ENCODE results near the gene TUBB4A.

Gene TUBB4A

DNA sequence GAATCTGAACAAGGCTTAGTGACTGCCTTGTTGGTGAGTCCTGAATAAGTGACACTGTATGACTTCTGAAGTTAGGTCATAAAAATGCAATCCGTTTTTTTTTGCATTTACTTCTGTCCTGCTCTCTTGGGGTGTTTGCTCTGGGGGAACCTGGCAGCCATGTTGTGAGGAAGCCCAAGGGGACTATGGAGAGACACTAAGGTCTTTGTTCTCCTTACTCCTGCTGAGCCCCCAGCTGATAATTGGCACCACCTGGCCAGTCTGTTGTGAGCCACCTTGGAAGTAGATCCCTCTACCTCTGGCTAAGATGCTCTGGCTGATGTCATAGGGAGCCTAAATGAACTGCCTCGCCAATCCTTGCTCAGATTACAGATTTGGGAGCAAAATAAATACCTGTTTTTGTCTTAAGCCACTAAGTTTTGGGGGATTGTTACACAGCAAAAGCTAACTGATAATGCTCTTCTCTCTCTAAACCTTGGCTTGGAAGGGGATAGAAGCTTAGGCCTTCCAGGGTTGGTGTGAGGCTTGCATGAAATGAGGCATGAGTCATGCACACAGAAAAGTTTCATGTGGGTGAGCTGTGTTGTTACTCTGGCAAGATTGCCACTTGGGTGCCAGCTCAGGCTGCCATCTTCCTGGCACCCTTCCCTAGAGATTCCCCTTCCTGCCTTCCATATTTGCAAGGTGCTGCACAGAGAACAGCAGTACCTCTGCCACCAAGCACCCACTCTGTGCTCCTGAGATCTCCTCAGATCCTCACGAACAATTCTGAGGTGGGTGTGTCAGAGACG is 10.1 kb downstream of the TUBB4A start:
- H3K27me3 ChIP-seq (ENCODE audit: insufficient read depth, low read length): 0 out of 2 replicates have a peak, but pooled peaks cover 3% of the 10 kb centered on the region
- H3K79me2 ChIP-seq (ENCODE audit: control insufficient read depth, insufficient read depth, low read length, unreplicated experiment): no peaks in the 10 kb centered on the region
- H2AFZ ChIP-seq (ENCODE audit: low read length, unreplicated experiment): no peak overlapping the region
- H3K27ac ChIP-seq (ENCODE audit: low read depth, low read length): no peak overlapping the region
- no peaks in the 10 kb centered on the region for H3K36me3 ChIP-seq (ENCODE audit: insufficient read depth, low read length)
- no peaks in the 10 kb centered on the region for H3K4me1 ChIP-seq (ENCODE audit: control insufficient read depth, insufficient read depth, low read length, unreplicated experiment)
- no peak overlapping the region for H3K4me3 ChIP-seq (ENCODE audit: low read depth, low read length)

DNA sequence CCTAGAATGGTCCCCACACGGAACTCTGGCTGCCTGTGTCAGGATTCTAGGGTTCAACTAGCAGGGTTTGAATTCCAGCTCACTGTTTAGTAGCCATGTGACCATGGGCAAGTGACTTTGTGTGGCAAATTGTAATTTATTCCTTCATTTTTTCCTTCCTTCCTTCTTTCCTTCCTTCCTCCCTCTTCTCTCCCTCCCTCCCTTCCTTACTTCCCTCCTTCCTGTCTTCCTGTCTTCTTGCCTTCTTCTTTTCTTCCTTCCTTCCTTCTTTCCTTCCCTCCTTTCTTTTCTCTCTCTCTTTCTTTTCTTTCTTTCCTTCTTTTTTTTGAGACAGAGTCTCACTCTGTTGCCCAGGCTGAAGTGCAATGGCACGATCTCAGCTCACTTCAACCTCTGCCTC is 12.0 kb downstream of the TUBB4A start:
- Histone ChIP-seq H3K4me3 (ENCODE audit: low read depth, low read length) (no peak overlapping the region), H3K36me3 (ENCODE audit: insufficient read depth, low read length) (no peaks in the 10 kb centered on the region), H3K27me3 (ENCODE audit: insufficient read depth, low read length) (0 out of 2 replicates have a peak, but pooled peaks cover 3% of the 10 kb centered on the region), H3K27ac (ENCODE audit: low read depth, low read length) (no peak overlapping the region), H3K4me1 (ENCODE audit: control insufficient read depth, insufficient read depth, low read length, unreplicated experiment) (no peaks in the 10 kb centered on the region), H3K79me2 (ENCODE audit: control insufficient read depth, insufficient read depth, low read length, unreplicated experiment) (no peaks in the 10 kb centered on the region), H2AFZ (ENCODE audit: low read length, unreplicated experiment) (no peak overlapping the region)

DNA sequence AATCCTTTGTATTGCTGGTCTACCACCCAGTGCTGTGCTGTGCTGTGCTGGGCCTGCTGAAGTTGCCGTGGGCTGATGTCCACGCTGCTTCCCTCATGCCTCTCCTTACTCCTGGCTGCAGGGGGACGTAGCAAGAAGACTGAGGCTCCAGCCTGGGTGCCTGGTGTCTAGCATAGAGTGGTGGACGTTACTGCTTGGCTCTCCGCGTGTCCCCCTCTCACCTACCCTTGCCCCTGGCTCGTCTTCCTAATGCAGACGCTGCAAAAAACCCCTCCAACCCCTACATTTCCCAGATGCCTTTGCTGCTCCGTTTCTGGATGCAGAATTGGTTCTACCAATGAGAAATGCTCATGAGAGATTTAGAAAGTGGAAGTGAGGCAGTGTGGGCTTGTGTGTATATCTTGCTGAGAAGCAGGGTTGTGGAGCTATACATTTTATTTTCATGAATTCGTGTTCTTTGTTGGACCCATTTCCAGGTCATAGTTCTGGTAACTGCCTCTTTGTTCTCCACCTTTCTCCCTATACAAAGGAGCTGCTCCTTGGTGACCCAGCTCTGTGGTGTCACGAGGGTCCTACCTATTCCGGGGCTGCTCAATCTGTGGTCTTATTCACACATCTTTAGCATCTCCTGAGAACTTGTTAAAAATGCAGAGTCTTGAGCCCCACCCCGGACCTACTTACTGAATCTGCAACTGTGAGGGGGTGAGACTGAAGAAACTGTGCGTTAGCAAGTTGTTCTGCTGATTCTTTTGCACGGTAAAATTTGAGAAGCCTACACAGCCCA is 12.6 kb downstream of the TUBB4A start:
- 0 out of 2 replicates have a peak, but pooled peaks cover 3% of the 10 kb centered on the region for H3K27me3 ChIP-seq (ENCODE audit: insufficient read depth, low read length)
- no peak overlapping the region for H3K4me3 ChIP-seq (ENCODE audit: low read depth, low read length)
- no peaks in the 10 kb centered on the region for H3K79me2 ChIP-seq (ENCODE audit: control insufficient read depth, insufficient read depth, low read length, unreplicated experiment)
- H3K4me1 ChIP-seq (ENCODE audit: control insufficient read depth, insufficient read depth, low read length, unreplicated experiment): no peaks in the 10 kb centered on the region
- H3K27ac ChIP-seq (ENCODE audit: low read depth, low read length): no peak overlapping the region
- H2AFZ ChIP-seq (ENCODE audit: low read length, unreplicated experiment): no peak overlapping the region
- no peaks in the 10 kb centered on the region for H3K36me3 ChIP-seq (ENCODE audit: insufficient read depth, low read length)

DNA sequence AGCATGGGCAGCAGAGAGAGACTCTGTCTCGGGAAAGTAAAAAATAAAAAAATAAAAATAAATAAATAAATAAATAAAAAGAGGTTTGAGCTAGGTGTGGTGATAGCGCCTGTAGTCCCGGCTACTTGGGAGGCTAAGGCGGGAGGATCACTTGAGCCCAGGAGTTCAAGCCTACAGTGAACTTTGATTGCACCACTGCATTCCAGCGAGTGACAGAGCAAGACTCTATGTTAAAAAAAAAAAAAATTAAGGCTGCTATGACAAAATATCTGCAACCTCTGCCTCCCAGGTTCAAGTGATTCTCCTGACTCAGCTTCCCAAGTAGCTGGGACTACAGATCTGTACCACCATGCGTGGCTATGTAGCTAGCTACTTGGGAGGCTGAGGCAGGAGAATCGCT is 17.3 kb downstream of the TUBB4A start:
- Histone ChIP-seq H3K36me3 (ENCODE audit: insufficient read depth, low read length) (no peaks in the 10 kb centered on the region), H3K4me3 (ENCODE audit: low read depth, low read length) (no peak overlapping the region), H3K4me1 (ENCODE audit: control insufficient read depth, insufficient read depth, low read length, unreplicated experiment) (no peaks in the 10 kb centered on the region), H2AFZ (ENCODE audit: low read length, unreplicated experiment) (no peak overlapping the region), H3K27ac (ENCODE audit: low read depth, low read length) (no peak overlapping the region), H3K27me3 (ENCODE audit: insufficient read depth, low read length) (no peaks in the 10 kb centered on the region), H3K79me2 (ENCODE audit: control insufficient read depth, insufficient read depth, low read length, unreplicated experiment) (no peaks in the 10 kb centered on the region)

DNA sequence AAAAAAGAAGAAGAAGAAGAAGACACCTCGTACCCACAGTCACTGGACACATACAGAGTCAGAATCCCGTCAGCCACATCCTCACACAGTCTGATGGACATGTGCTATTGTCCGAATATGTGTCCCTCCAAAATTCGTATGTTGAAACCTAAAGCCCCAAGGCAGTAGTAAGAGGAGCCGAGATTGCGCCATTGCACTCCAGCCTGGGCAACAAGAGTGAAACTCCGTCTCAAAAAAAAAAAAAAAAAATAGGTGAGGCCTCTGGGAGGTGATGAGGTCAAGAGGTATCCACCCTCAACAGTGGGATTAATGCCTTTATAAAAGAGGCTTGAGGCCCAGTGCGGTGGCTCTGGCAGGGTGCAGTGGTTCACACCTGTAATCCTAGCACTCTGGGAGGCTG is 17.9 kb downstream of the TUBB4A start:
- Histone ChIP-seq H3K4me3 (ENCODE audit: low read depth, low read length) (no peak overlapping the region), H3K36me3 (ENCODE audit: insufficient read depth, low read length) (no peaks in the 10 kb centered on the region), H3K27ac (ENCODE audit: low read depth, low read length) (no peak overlapping the region)

DNA sequence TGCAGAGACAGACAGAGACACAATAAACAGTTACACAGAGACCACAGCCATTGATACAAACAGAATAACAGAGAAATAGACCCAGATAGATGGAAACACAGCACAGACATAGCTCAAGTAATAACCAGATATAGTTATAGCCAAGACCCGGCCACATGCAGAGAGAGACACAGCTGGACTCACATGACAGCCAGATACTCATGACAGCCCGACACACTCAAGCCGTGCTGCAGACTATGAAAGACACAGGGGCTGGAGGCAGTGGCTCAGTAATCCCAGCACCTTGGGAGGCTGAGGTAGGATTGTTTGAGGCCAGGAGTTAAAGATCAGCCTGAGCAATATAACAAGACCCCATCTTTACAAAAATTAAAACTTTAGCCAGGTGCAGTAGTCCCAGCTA is 18.9 kb downstream of the TUBB4A start:
- Histone ChIP-seq H3K36me3 (ENCODE audit: insufficient read depth, low read length) (no peaks in the 10 kb centered on the region), H2AFZ (ENCODE audit: low read length, unreplicated experiment) (no peak overlapping the region), H3K27ac (ENCODE audit: low read depth, low read length) (no peak overlapping the region), H3K27me3 (ENCODE audit: insufficient read depth, low read length) (no peaks in the 10 kb centered on the region), H3K4me3 (ENCODE audit: low read depth, low read length) (no peak overlapping the region), H3K4me1 (ENCODE audit: control insufficient read depth, insufficient read depth, low read length, unreplicated experiment) (no peaks in the 10 kb centered on the region), H3K79me2 (ENCODE audit: control insufficient read depth, insufficient read depth, low read length, unreplicated experiment) (no peaks in the 10 kb centered on the region)

More for the DNA sequence above, 17.9 kb downstream of the TUBB4A start:
- no peaks in the 10 kb centered on the region for H3K79me2 ChIP-seq (ENCODE audit: control insufficient read depth, insufficient read depth, low read length, unreplicated experiment)
- no peaks in the 10 kb centered on the region for H3K4me1 ChIP-seq (ENCODE audit: control insufficient read depth, insufficient read depth, low read length, unreplicated experiment)
- H3K27me3 ChIP-seq (ENCODE audit: insufficient read depth, low read length): no peaks in the 10 kb centered on the region
- no peak overlapping the region for H2AFZ ChIP-seq (ENCODE audit: low read length, unreplicated experiment)

DNA sequence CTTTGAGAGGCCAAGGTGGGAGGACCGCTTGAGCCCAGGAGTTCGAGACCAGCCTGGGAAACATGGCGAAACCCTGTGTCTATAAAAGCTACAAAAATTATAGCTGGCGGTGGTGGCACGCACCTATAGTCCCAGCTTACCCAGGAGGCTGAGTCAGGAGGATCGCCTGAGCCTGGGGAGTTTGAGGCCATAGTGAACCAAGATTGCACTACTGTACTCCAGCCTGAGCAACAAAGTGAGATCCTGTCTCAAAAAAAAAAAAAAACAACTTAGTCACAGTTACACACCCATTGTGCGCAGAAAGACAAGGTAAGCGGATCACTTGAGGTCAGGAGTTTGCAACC is 19.8 kb downstream of the TUBB4A start:
- Histone ChIP-seq H3K4me3 (ENCODE audit: low read depth, low read length) (no peak overlapping the region), H2AFZ (ENCODE audit: low read length, unreplicated experiment) (no peak overlapping the region), H3K36me3 (ENCODE audit: insufficient read depth, low read length) (no peaks in the 10 kb centered on the region), H3K27ac (ENCODE audit: low read depth, low read length) (no peak overlapping the region), H3K79me2 (ENCODE audit: control insufficient read depth, insufficient read depth, low read length, unreplicated experiment) (no peaks in the 10 kb centered on the region), H3K27me3 (ENCODE audit: insufficient read depth, low read length) (no peaks in the 10 kb centered on the region), H3K4me1 (ENCODE audit: control insufficient read depth, insufficient read depth, low read length, unreplicated experiment) (no peaks in the 10 kb centered on the region)

DNA sequence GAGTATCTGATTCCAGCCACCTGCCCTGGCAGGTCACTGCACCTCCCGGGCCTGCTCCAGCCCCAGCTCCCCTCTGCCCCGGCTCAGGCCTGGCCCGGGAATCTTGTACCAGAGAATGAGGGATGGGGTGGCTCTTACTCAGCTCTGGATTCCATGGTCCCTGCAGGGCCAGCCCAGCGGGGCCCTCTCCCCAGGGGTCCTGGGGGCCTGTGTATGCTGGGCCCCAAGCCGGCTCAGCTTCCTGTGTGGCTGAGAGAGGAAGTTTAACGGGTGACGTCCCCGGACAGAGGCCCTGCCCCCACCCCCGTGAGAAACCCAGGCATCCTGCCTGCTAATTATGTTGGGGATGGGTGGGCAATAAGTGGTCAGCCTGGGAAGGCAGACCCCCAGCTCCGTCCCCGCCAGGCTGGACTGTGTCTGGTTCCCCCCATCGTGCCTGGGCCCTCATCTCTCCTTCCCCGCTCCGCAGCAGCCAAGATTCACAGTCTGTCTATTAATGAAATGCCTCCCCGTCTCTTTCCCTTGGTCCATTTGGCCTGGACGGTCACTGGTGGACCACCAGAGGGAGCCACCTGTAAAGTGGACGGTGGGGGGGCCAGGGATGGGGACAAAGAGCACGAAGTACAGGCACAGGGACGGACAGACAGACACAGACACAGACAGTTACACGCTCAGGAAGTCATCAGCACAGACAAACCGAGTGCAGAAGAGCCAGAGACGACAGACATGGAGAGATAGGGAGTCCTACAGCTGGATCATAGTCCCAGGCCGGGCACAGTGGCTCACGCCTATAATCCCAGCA is 20.4 kb downstream of the TUBB4A start, which contains the start of gene DENND1C:
Gene DENND1C (minus strand): TSS at position 247 of the 802 bp plus-strand sequence. CDS start 92 bp downstream, at position 155.
- H3K4me3 ChIP-seq (ENCODE audit: low read depth, low read length): no peak within 1 kb of the TSS
- H3K79me2 ChIP-seq (ENCODE audit: control insufficient read depth, insufficient read depth, low read length, unreplicated experiment): no peaks in the 10 kb centered on the region
- no peak within 1 kb of the TSS for H2AFZ ChIP-seq (ENCODE audit: low read length, unreplicated experiment)
- H3K36me3 ChIP-seq (ENCODE audit: insufficient read depth, low read length): no peaks in the 10 kb centered on the region
- H3K27me3 ChIP-seq (ENCODE audit: insufficient read depth, low read length): no peaks in the 10 kb centered on the region
- H3K4me1 ChIP-seq (ENCODE audit: control insufficient read depth, insufficient read depth, low read length, unreplicated experiment): no peaks in the 10 kb centered on the region
- no peak within 1 kb of the TSS for H3K27ac ChIP-seq (ENCODE audit: low read depth, low read length)

DNA sequence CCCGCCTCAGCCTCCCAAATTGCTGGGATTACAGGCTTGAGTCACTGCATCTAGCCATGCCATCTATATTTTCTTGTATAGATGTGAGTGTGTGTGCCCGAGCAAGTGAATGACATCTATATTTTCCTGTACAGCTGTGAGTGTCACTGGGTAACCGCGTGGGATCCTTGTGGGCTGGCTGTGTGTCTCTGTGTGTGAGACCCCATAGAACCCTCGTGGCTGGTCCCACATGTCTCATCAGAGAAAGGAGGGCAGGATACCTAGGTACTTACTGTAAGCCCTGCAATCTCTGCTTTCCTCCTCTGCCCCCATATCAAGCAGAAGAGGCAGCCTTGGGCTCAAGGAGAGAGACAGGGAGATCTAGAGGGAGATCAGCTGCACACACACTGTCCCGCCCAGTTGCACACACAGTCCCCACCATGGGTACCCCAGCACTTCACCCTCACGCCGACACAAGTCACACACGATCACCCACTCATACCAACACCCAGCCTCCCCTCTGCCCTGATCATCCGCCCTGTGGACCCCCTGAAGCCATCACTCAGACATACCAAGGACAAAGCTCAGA is 21.2 kb downstream of the TUBB4A start:
- H3K4me3 ChIP-seq (ENCODE audit: low read depth, low read length): no peak overlapping the region
- H3K27ac ChIP-seq (ENCODE audit: low read depth, low read length): no peak overlapping the region
- no peak overlapping the region for H2AFZ ChIP-seq (ENCODE audit: low read length, unreplicated experiment)
- no peaks in the 10 kb centered on the region for H3K36me3 ChIP-seq (ENCODE audit: insufficient read depth, low read length)
- no peaks in the 10 kb centered on the region for H3K79me2 ChIP-seq (ENCODE audit: control insufficient read depth, insufficient read depth, low read length, unreplicated experiment)
- no peaks in the 10 kb centered on the region for H3K4me1 ChIP-seq (ENCODE audit: control insufficient read depth, insufficient read depth, low read length, unreplicated experiment)
- H3K27me3 ChIP-seq (ENCODE audit: insufficient read depth, low read length): peaks cover 6% of the 10 kb centered on the region; the same call in 1 of the 2 replicates

DNA sequence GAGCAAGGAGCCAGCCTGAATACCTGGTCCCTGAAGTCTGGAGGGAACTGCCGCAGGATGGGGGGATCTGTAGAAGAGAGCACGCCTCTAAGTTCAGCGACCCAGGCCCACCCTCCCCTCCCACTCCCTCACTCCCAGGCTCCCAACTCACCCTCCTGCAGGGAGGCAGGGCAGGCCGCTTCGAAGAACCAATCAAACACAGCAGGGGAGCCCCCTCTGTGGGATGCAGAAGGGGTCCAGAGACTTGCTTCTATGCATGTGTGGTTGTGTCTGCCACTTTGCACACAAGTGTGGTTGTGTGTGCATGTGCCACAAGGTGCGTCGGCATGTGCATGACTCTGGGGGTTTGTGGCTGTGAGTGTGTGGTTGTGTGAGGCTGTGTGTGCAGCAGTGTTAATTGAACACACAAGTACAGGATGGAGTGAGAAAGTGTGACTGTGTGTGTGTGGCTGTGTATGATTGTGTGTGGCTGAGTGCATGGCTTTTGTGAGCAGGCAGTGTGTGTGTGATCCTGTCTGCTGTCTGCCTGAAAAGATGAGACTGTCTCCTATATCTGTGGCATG is 22.2 kb downstream of the TUBB4A start:
- Histone ChIP-seq H3K4me3 (ENCODE audit: low read depth, low read length) (no peak overlapping the region), H3K27me3 (ENCODE audit: insufficient read depth, low read length) (peaks cover 16% of the 10 kb centered on the region; the same call in 1 of the 2 replicates), H3K27ac (ENCODE audit: low read depth, low read length) (no peak overlapping the region), H2AFZ (ENCODE audit: low read length, unreplicated experiment) (no peak overlapping the region), H3K79me2 (ENCODE audit: control insufficient read depth, insufficient read depth, low read length, unreplicated experiment) (no peaks in the 10 kb centered on the region), H3K36me3 (ENCODE audit: insufficient read depth, low read length) (no peaks in the 10 kb centered on the region), H3K4me1 (ENCODE audit: control insufficient read depth, insufficient read depth, low read length, unreplicated experiment) (no peaks in the 10 kb centered on the region)
